Measurements from ENCODE around the gene MGST2. TPM values are rescaled to one million over a fixed set of nuclear protein-coding genes. Genes with fewer than 3 reads are reported as not detected.

The MGST2 gene
- total and polyA plus RNA-seq, 2 experiments from 2014 or later: 4.6 to 19.1 TPM

GRCh38 chr4:139669890-139670289 lies 4.3 kb downstream of the MGST2 start (continued):
- TF ChIP-seq EZH2 (IDR thresholded peaks at IDR 0.05; ENCODE audit: low read depth, unreplicated experiment) (no peak), JUNB (IDR thresholded peaks at IDR 0.05; ENCODE audit: unreplicated experiment) (no peak), EZH2phosphoT487 (IDR thresholded peaks at IDR 0.05; ENCODE audit: unreplicated experiment) (no peak)

- Histone ChIP-seq H2AFZ (no peak overlapping the region), H3K4me3 (no peak overlapping the region), H3K4me1 (ENCODE audit: insufficient read depth) (peaks cover 18% of the 10 kb centered on the region), H3K4me2 (no peak overlapping the region), H3F3A (replicated peaks; ENCODE audit: low read depth) (no peaks in the 10 kb centered on the region), H3K27me3 (ENCODE audit: insufficient read depth) (no peaks in the 10 kb centered on the region), H3K79me2 (replicated peaks; ENCODE audit: insufficient read depth) (no peaks in the 10 kb centered on the region), H3K36me3 (ENCODE audit: insufficient read depth) (no peaks in the 10 kb centered on the region), H3K9me2 (ENCODE audit: insufficient read depth) (peaks cover 8% of the 10 kb centered on the region; the same call in 1 of the 2 replicates), H3K27ac (ENCODE audit: low read depth) (no peak overlapping the region), H4K20me1 (replicated peaks; ENCODE audit: insufficient read depth) (no peaks in the 10 kb centered on the region)
- H3K36me3 Mint-ChIP-seq (ENCODE audit: low read depth): peaks cover 5% of the 10 kb centered on the region; the same call in 2 of the 3 replicates
- TF ChIP-seq ETS1 (IDR thresholded peaks at IDR 0.05) (no peak), ZNF331 (CRISPR knock-in tag; IDR thresholded peaks at IDR 0.05; ENCODE audit: low read depth) (no peak), POLR2AphosphoS5 (IDR thresholded peaks at IDR 0.05; ENCODE audit: low read depth) (no peak), NANOG (IDR thresholded peaks at IDR 0.05; ENCODE audit: borderline replicate concordance) (no peak)
- H3K9me3 Mint-ChIP-seq: peaks cover 5% of the 10 kb centered on the region
- peaks cover 39% of the 10 kb centered on the region for H3K4me1 Mint-ChIP-seq
- ATAC-seq (no peak), DNase-seq (ENCODE audit: low spot score) (no peak)
- no peak overlapping the region for H3K4me3 Mint-ChIP-seq
- H3K27me3 Mint-ChIP-seq (ENCODE audit: insufficient read depth, low read depth, poor library complexity): peaks cover 12% of the 10 kb centered on the region
- H3K27ac Mint-ChIP-seq: no peak overlapping the region; the same call in 1 of the 2 replicates
Measured at GRCh38 chr4:139670775-139671174, 5.2 kb downstream of the MGST2 start.

- Mint-ChIP-seq H3K27me3 (ENCODE audit: insufficient read depth, low read depth, poor library complexity) (peaks cover 9% of the 10 kb centered on the region), H3K36me3 (ENCODE audit: low read depth) (peaks cover 5% of the 10 kb centered on the region; the same call in 2 of the 3 replicates), H3K4me3 (no peak overlapping the region), H3K4me1 (peaks cover 30% of the 10 kb centered on the region), H3K27ac (no peak overlapping the region), H3K9me3 (peaks cover 5% of the 10 kb centered on the region)
- H2AFZ ChIP-seq: no peak overlapping the region
- H3F3A ChIP-seq (replicated peaks; ENCODE audit: low read depth): no peaks in the 10 kb centered on the region
- peaks cover 10% of the 10 kb centered on the region; the same call in 1 of the 2 replicates for H3K4me1 ChIP-seq (ENCODE audit: insufficient read depth)
- H3K27me3 ChIP-seq (ENCODE audit: insufficient read depth): no peaks in the 10 kb centered on the region
- H4K20me1 ChIP-seq (replicated peaks; ENCODE audit: insufficient read depth): no peaks in the 10 kb centered on the region
- H3K4me2 ChIP-seq: no peak overlapping the region
- DNase-seq (ENCODE audit: low spot score) (no peak), ATAC-seq (no peak)
- H3K27ac ChIP-seq (ENCODE audit: low read depth): no peak overlapping the region
- H3K9me2 ChIP-seq (ENCODE audit: insufficient read depth): peaks cover 12% of the 10 kb centered on the region
- H3K4me3 ChIP-seq: no peak overlapping the region
- no peaks in the 10 kb centered on the region for H3K79me2 ChIP-seq (replicated peaks; ENCODE audit: insufficient read depth)
- H3K36me3 ChIP-seq (ENCODE audit: insufficient read depth): no peaks in the 10 kb centered on the region
- TF ChIP-seq EZH2phosphoT487 (IDR thresholded peaks at IDR 0.05; ENCODE audit: unreplicated experiment) (no peak), POLR2AphosphoS5 (IDR thresholded peaks at IDR 0.05; ENCODE audit: low read depth) (no peak), CREB1 (CRISPR knock-in tag; IDR thresholded peaks at IDR 0.05; ENCODE audit: low read depth) (no peak), JUNB (IDR thresholded peaks at IDR 0.05; ENCODE audit: unreplicated experiment) (no peak), CTCF (conservative IDR thresholded peaks at IDR 0.05; ENCODE audit: low read depth in 2 of 2) (no peak), EZH2 (IDR thresholded peaks at IDR 0.05; ENCODE audit: low read depth, unreplicated experiment) (no peak), REST (IDR thresholded peaks at IDR 0.05; ENCODE audit: unreplicated experiment) (no peak), ZNF331 (CRISPR knock-in tag; IDR thresholded peaks at IDR 0.05; ENCODE audit: low read depth) (no peak)
Measured at GRCh38 chr4:139672215-139672614, 6.6 kb downstream of the MGST2 start.

Data from GM23338 (cell line).